A549 (cell line): ENCODE data around the gene SLFN12L. TPM values are rescaled to one million over a fixed set of nuclear protein-coding genes. Genes with fewer than 3 reads are reported as not detected.
A peak's percentile ranks its signal among the peaks of the same experiment; 100 is the strongest.
"Not testable (repeated sequence)": the region's sequence is repeated elsewhere in the genome, so short reads cannot be mapped to it uniquely, and the experiment has no call there.

Experiments used
- ATAC-seq, 2 experiments: fragments of 200-7000 bp in 1 of 2; fragments of >200 bp in 1 of 2; cut with Nextera tagmentation in 1 of 2; cut with Tn5 transposase in 1 of 2; 3 replicates each; pipeline versions ENCODE4 v1.8.0 to v1.9.1; 2018 to 2020; ENCODE audit warnings: mild to moderate bottlenecking in 1 of 2, moderate library complexity in 1 of 2
- CTCF ChIA-PET: fragments of 300-600 bp; sonication (Branson Sonifier 250); formaldehyde crosslinking; extraction: SDS; loops from one replicate; lab custom pipeline; 2021; ENCODE audit warnings: antibody characterized with exemption, inconsistent platforms; lab: Yijun Ruan, JAX
- POLR2A ChIA-PET: fragments of 350-600 bp; formaldehyde crosslinking; extraction: SDS; loops from one replicate; lab custom pipeline; 2021; ENCODE audit warnings: antibody characterized with exemption, inconsistent platforms; lab: Yijun Ruan, JAX
- DNase-seq, 2 experiments: peaks; one replicate each; pipeline versions ENCODE4 v3.0.0 to v3.0.0-alpha.2; 2011 to 2016; ENCODE audit warnings: low read depth in 1 of 2, low spot score in 1 of 2
- FAIRE-seq: peaks from 2 replicates; lab custom pipeline; 2011; peaks lifted over from hg19 to GRCh38; lab: Jason Lieb, UNC
- H3K27ac ChIP-seq, 2 experiments: fragments of >200 bp; sonication (Bioruptor Twin); formaldehyde crosslinking; 3 replicates each; pipeline ENCODE4 v1.5.1; 2016 to 2017
- H3K4me1 ChIP-seq: fragments of >200 bp; sonication (Bioruptor Twin); formaldehyde crosslinking; 3 replicates; pipeline ENCODE4 v1.6.1; 2016
- H3K4me2 ChIP-seq: fragments of >200 bp; sonication (Bioruptor Twin); formaldehyde crosslinking; 3 replicates; pipeline ENCODE4 v1.6.1; 2016
- H3K4me3 ChIP-seq: fragments of >200 bp; sonication (Bioruptor Twin); formaldehyde crosslinking; 3 replicates; pipeline ENCODE4 v1.5.1; 2016
- H3K9me3 ChIP-seq: fragments of >200 bp; sonication (Bioruptor Twin); formaldehyde crosslinking; 3 replicates; pipeline ENCODE4 v1.6.1; 2016
- BHLHE40 ChIP-seq: IDR thresholded peaks from 2 replicates; pipeline ENCODE4 v1.6.1; 2012; ENCODE audit warnings: low read depth, low read length, inconsistent platforms
- CBX2 ChIP-seq: fragments of 200-600 bp; sonication (generic); IDR thresholded peaks from 2 replicates; pipeline ENCODE4 v1.6.1; 2016; ENCODE audit warnings: low read depth, mild to moderate bottlenecking, borderline replicate concordance
- CHD4 ChIP-seq: fragments of 200-600 bp; sonication (generic); IDR thresholded peaks from 2 replicates; pipeline ENCODE4 v1.6.1; 2016; ENCODE audit warnings: antibody characterized with exemption, mild to moderate bottlenecking, borderline replicate concordance
- EHF ChIP-seq: fragments of 250-450 bp; sonication (Bioruptor Pico); IDR thresholded peaks from 2 replicates; pipeline ENCODE4 v1.5.0; 2020; ENCODE audit warnings: mild to moderate bottlenecking
- FOSB ChIP-seq: fragments of 250-450 bp; sonication (Bioruptor Pico); IDR thresholded peaks from 2 replicates; pipeline ENCODE4 v1.5.0; 2020; ENCODE audit warnings: mild to moderate bottlenecking, moderate library complexity
- HOXB5 ChIP-seq: fragments of 250-450 bp; sonication (Bioruptor Pico); IDR thresholded peaks from 2 replicates; pipeline ENCODE4 v1.5.0; 2020; ENCODE audit warnings: mild to moderate bottlenecking, moderate library complexity
- JUNB ChIP-seq: fragments of >200 bp; sonication (Bioruptor Twin); formaldehyde crosslinking; IDR thresholded peaks from 2 replicates; pipeline ENCODE4 v1.6.1; 2016
- PHF8 ChIP-seq: fragments of 200-600 bp; sonication (generic); IDR thresholded peaks from 2 replicates; pipeline ENCODE4 v1.6.1; 2016; ENCODE audit warnings: low read depth, mild to moderate bottlenecking, antibody characterized with exemption, moderate library complexity, borderline replicate concordance
- RAD21 ChIP-seq, 2 experiments: fragments of >200 bp in 1 of 2; sonication (Bioruptor Twin) in 1 of 2; formaldehyde crosslinking in 1 of 2; IDR thresholded peaks in 1 of 2; conservative IDR thresholded peaks in 1 of 2; 2 replicates in 1 of 2; 3 replicates in 1 of 2; pipeline ENCODE4 v1.6.1; 2012 to 2018; ENCODE audit warnings: inconsistent platforms in 1 of 2
- RARB ChIP-seq: fragments of 250-450 bp; sonication (Bioruptor Pico); IDR thresholded peaks from 2 replicates; pipeline ENCODE4 v1.8.0; 2021; ENCODE audit warnings: mild to moderate bottlenecking, moderate library complexity
- RCOR1 ChIP-seq: fragments of 150-350 bp; IDR thresholded peaks from 2 replicates; pipeline ENCODE4 v1.6.1; 2014; ENCODE audit warnings: antibody characterized with exemption, low read length, low read depth
- RFX5 ChIP-seq: fragments of 450-650 bp; IDR thresholded peaks from 2 replicates; pipeline ENCODE4 v1.7.1; 2014; ENCODE audit warnings: antibody characterized with exemption, mild to moderate bottlenecking, moderate library complexity
- RNF2 ChIP-seq: fragments of 200-600 bp; sonication (generic); IDR thresholded peaks from 2 replicates; pipeline ENCODE4 v1.6.1; 2016; ENCODE audit warnings: low read depth, mild to moderate bottlenecking, antibody characterized with exemption, moderate library complexity, borderline replicate concordance
- TP53 ChIP-seq: fragments of 250-450 bp; sonication (Bioruptor Pico); IDR thresholded peaks from 2 replicates; pipeline ENCODE4 v1.5.0; 2021; ENCODE audit warnings: mild to moderate bottlenecking, moderate library complexity
- ZC3H11A ChIP-seq: fragments of 450-650 bp; IDR thresholded peaks from 2 replicates; pipeline ENCODE4 v1.6.1; 2014; ENCODE audit warnings: antibody characterized with exemption, mild to moderate bottlenecking
- ZSCAN20 ChIP-seq: fragments of 250-450 bp; sonication (Bioruptor Pico); IDR thresholded peaks from 2 replicates; pipeline ENCODE4 v1.8.0; 2022; ENCODE audit warnings: mild to moderate bottlenecking, moderate library complexity
- WGBS: methylation state at CpG from one replicate; pipeline ENCODE4 v1.1.6; 2017; ENCODE audit errors: missing lambda C conversion rate; 5-methylcytosine and 5-hydroxymethylcytosine counted together
- polyA plus RNA-seq, 4 experiments: library from polyadenylated mRNA; depleted of rRNA in 3 of 4; stranded (reverse); fragments of >200 nt; fragmentation: RNase III in 1 of 4; extraction: RNeasy Plus Mini Kit Qiagen cat#74134 plus additional on column Dnase treatment in 1 of 4; gene quantifications; 2 replicates in 3 of 4; 3 replicates in 1 of 4; pipeline ENCODE4 v1.2.3, GENCODE V29; 2011 to 2017
- TF ChIP-seq, protein P1 (sequence below): fragments of >200 bp; sonication (Bioruptor Twin); formaldehyde crosslinking; IDR thresholded peaks from 3 replicates; pipeline ENCODE4 v1.5.1; 2016
- TF ChIP-seq, protein P2 (sequence below): IDR thresholded peaks from 2 replicates; pipeline ENCODE4 v1.6.1; 2012
- TF ChIP-seq, protein P3 (sequence below): fragments of 150-350 bp; IDR thresholded peaks from 2 replicates; pipeline ENCODE4 v1.6.1; 2014; ENCODE audit warnings: low read depth, mild to moderate bottlenecking, low read length

Gene SLFN12L
- polyA plus RNA-seq, 2 of the 4 experiments (the other 2 are of a cell fraction), result not detected

DNA sequence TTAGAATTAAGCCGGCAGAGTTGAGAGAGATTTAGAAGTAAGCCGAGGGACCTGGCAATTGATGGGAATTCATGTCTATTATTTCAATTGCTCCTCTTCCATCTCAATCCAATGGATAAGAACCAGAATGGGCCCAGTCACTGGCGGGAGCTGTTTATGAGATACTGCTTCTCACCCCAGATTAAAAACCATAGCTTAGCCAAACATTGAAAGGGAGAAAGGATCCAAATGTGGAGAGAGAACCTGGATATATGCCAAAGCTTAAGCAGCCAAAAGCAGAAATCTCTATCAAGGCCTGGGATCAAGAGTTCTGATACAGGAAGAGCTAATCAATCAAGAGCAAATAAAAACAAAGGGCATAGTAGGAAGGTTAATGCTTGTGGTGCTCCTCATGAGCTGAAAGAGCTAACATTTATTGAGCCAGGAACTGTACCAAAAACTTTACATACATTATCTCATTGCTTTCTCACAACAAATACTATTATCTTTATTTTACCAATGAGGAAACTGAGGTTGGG is 2.8 kb downstream of the SLFN12L start:
- H3K9me3 ChIP-seq, result no peaks in the 10 kb centered on the region
- CTCF ChIA-PET, result interaction anchor here (0.7 to 15.4 kb wide), 20 partner anchors 10 to 1115 kb away, joined by 3 to 308 read pairs (median 8); partner anchors contain the start of genes NLE1, SLFN14 and SLFN5
- H3K4me3 ChIP-seq, result no peak overlapping the region
- ATAC-seq, result no peak
- H3K4me2 ChIP-seq, result no peak overlapping the region
- DNase-seq, result no peak
- no peak for FAIRE-seq
- WGBS, result 80% methylated on average over 3 of the region's 3 CpGs
- TF ChIP-seq CBX2 (no peak), RAD21 (conservative IDR thresholded peaks at IDR 0.05 in 1 of 2, IDR thresholded peaks at IDR 0.05 in 1 of 2) (no peak), RCOR1 (no peak), RNF2 (no peak), RARB (no peak), HOXB5 (no peak)
- no peaks in the 10 kb centered on the region for H3K4me1 ChIP-seq
- POLR2A ChIA-PET, result interaction anchor here (0.7 kb wide), 1 partner anchor 52 kb away, joined by 4 read pairs; the partner anchor contains the start of gene AP2B1
- H3K27ac ChIP-seq, result no peak overlapping the region

DNA sequence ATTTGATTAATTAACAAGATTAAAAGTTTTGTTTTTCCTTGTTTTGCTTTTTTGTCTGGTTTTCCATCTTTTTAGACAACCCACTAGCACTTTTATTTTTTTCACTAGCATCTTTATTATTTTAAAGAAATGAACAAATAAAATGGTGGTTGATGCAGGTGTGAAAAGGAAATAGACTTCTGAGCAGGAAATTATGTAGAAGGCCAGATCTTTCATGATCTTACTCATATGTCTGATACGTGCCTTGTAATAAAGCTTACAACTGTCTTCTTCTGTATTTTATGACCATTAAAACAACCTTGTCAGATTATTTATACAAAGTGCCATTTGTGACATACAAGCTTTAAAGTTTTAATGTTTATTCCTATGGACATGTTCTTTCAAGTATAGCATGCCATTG is 6.3 kb downstream of the SLFN12L start:
- POLR2A ChIA-PET, result no interaction called here
- DNase-seq (no peak), FAIRE-seq (peak; percentile 56)
- Histone ChIP-seq H3K4me2 (no peak overlapping the region), H3K9me3 (no peaks in the 10 kb centered on the region), H3K4me3 (no peak overlapping the region), H3K4me1 (no peaks in the 10 kb centered on the region)
- TF ChIP-seq CHD4 (no peak), BHLHE40 (no peak), EHF (CRISPR knock-in tag) (no peak), PHF8 (no peak)
- TF ChIP-seq, protein P1, sequence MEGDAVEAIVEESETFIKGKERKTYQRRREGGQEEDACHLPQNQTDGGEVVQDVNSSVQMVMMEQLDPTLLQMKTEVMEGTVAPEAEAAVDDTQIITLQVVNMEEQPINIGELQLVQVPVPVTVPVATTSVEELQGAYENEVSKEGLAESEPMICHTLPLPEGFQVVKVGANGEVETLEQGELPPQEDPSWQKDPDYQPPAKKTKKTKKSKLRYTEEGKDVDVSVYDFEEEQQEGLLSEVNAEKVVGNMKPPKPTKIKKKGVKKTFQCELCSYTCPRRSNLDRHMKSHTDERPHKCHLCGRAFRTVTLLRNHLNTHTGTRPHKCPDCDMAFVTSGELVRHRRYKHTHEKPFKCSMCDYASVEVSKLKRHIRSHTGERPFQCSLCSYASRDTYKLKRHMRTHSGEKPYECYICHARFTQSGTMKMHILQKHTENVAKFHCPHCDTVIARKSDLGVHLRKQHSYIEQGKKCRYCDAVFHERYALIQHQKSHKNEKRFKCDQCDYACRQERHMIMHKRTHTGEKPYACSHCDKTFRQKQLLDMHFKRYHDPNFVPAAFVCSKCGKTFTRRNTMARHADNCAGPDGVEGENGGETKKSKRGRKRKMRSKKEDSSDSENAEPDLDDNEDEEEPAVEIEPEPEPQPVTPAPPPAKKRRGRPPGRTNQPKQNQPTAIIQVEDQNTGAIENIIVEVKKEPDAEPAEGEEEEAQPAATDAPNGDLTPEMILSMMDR, result no peak
- TF ChIP-seq, protein P2, sequence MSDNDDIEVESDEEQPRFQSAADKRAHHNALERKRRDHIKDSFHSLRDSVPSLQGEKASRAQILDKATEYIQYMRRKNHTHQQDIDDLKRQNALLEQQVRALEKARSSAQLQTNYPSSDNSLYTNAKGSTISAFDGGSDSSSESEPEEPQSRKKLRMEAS, result no peak
- TF ChIP-seq, all 56 proteins: peak for 0
- no peak overlapping the region for H3K27ac ChIP-seq
- 80% methylated on average over 1 of the region's 1 CpG for whole genome bisulfite sequencing
- no peak for ATAC-seq
- CTCF ChIA-PET, result interaction anchor here (1.6 to 15.4 kb wide), 4 partner anchors 220 to 362 kb away, joined by 3 to 308 read pairs (median 160); partner anchors contain the start of gene SLFN5

DNA sequence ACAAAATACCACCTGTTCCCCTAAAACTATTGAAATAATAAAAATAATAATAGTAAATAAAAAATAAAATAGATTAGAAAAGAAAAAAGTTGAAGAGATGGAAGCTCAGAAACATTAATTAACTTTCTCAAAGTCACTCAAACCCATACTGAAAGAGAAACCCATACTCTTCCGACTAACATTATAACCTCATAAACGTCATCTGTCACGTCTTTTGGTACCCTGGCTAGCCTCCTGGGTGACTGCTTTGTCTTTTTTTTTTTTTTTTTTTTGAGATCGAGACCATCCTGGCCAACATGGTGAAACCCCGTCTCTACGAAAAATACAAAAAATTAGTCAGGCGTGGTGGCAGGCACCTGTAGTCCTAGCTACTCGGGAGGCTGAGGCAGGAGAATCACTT is 7.6 kb downstream of the SLFN12L start:
- 59% methylated on average over 8 of the region's 8 CpGs for WGBS
- H3K4me3 ChIP-seq, result no peak overlapping the region
- POLR2A ChIA-PET, result no interaction called here

DNA sequence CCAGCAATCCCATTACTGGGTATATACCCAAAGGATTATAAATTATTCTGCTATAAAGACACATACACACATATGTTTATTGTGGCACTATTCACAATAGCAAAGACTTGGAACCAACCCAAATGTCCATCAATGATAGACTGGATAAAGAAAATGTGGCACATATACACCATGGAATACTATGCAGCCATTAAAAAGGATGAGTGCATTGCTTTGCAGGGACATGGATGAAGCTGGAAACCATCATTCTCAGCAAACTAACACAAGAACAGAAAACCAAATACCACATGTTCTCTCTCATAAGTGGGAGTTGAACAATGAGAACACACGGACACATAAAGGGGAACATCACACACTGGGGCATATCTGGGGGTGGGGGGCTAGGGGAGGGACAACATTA is 8.2 kb downstream of the SLFN12L start:
- DNase-seq, H3K4me2 ChIP-seq, H3K4me1 ChIP-seq, H3K27ac ChIP-seq, H3K4me3 ChIP-seq, POLR2A ChIA-PET, ATAC-seq, FAIRE-seq, H3K9me3 ChIP-seq: not testable (repeated sequence)
- WGBS, result 20% methylated on average over 1 of the region's 1 CpG
- CTCF ChIA-PET, result interaction anchor here (0.6 to 1.3 kb wide), 3 partner anchors 167 to 1089 kb away, joined by 3 to 7 read pairs (median 4); no protein-coding TSS in a partner anchor

More for the DNA sequence above, 7.6 kb downstream of the SLFN12L start:
- CTCF ChIA-PET, result interaction anchor here (0.6 to 11.4 kb wide), 4 partner anchors 166 to 1089 kb away, joined by 3 to 291 read pairs (median 6); no protein-coding TSS in a partner anchor
- Histone ChIP-seq H3K4me2 (no peak overlapping the region), H3K4me1 (no peaks in the 10 kb centered on the region), H3K27ac (no peak overlapping the region), H3K9me3 (no peaks in the 10 kb centered on the region)
- ATAC-seq, result no peak
- TF ChIP-seq, protein P3, sequence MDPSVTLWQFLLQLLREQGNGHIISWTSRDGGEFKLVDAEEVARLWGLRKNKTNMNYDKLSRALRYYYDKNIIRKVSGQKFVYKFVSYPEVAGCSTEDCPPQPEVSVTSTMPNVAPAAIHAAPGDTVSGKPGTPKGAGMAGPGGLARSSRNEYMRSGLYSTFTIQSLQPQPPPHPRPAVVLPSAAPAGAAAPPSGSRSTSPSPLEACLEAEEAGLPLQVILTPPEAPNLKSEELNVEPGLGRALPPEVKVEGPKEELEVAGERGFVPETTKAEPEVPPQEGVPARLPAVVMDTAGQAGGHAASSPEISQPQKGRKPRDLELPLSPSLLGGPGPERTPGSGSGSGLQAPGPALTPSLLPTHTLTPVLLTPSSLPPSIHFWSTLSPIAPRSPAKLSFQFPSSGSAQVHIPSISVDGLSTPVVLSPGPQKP, result no peak
- TF ChIP-seq ZSCAN20 (no peak), TP53 (CRISPR knock-in tag) (no peak), ZC3H11A (no peak), RCOR1 (no peak), JUNB (no peak), RFX5 (no peak), FOSB (CRISPR knock-in tag) (no peak)
- DNase-seq, result no peak
- no peak for FAIRE-seq
